ENCODE measurements around the gene ITGA2B.
A peak's percentile ranks its signal among the peaks of the same experiment; 100 is the strongest.
"Not testable (repeated sequence)": the region's sequence is repeated elsewhere in the genome, so short reads cannot be mapped to it uniquely, and the experiment has no call there.

Gene ITGA2B

GRCh38 chr17:44368391-44369243 lies 20.8 kb downstream of the ITGA2B start:
- not testable (repeated sequence) for DNase-seq

- DNase-seq: no peak
Measured at GRCh38 chr17:44367231-44367979, 22.0 kb downstream of the ITGA2B start.

GRCh38 chr17:44365051-44365450 lies 24.4 kb downstream of the ITGA2B start:
- DNase-seq: not testable (repeated sequence)

- peak; percentile 78 for DNase-seq
Measured at GRCh38 chr17:44363613-44364159, 25.8 kb downstream of the ITGA2B start, which contains the start of gene FAM171A2. TSS of gene FAM171A2 (minus strand) at chr17:44363853. CDS start at chr17:44363714, 139 bp downstream.

- DNase-seq: peak; percentile 23
Measured at GRCh38 chr17:44362949-44363612, 26.4 kb downstream of the ITGA2B start.

- DNase-seq: no peak
Measured at GRCh38 chr17:44362459-44362948, 26.9 kb downstream of the ITGA2B start.

- no peak for DNase-seq
Measured at GRCh38 chr17:44361292-44362260, 27.9 kb downstream of the ITGA2B start.

GRCh38 chr17:44360826-44361225 lies 28.6 kb downstream of the ITGA2B start:
- no peak for DNase-seq

GRCh38 chr17:44360144-44360533 lies 29.3 kb downstream of the ITGA2B start:
- no peak for DNase-seq

- no peak for DNase-seq
Measured at GRCh38 chr17:44359458-44360143, 29.8 kb downstream of the ITGA2B start.

- DNase-seq: no peak
Measured at GRCh38 chr17:44359006-44359405, 30.4 kb downstream of the ITGA2B start.

- no peak for DNase-seq
Measured at GRCh38 chr17:44358066-44358465, 31.4 kb downstream of the ITGA2B start.

- no peak for DNase-seq
Measured at GRCh38 chr17:44356241-44356640, 33.2 kb downstream of the ITGA2B start.

- no peak for DNase-seq
Measured at GRCh38 chr17:44355642-44356099, 33.8 kb downstream of the ITGA2B start.

- DNase-seq: peak; percentile 80
Measured at GRCh38 chr17:44354582-44355561, 34.6 kb downstream of the ITGA2B start.

GRCh38 chr17:44353672-44354331 lies 35.6 kb downstream of the ITGA2B start:
- peak; percentile 34 for DNase-seq

GRCh38 chr17:44352828-44353671 lies 36.4 kb downstream of the ITGA2B start:
- DNase-seq: no peak
